Subcutaneous abdominal adipose tissue (tissue), 5 donors: ENCODE measurements around the gene LHB.
"Not testable (repeated sequence)": the region's sequence is repeated elsewhere in the genome, so short reads cannot be mapped to it uniquely, and the experiment has no call there.

Source experiments
- H3K27ac ChIP-seq: one replicate; pipeline ENCODE4 v1.7.0; 2013; ENCODE audit warnings: low read depth, mild to moderate bottlenecking, inconsistent platforms, low read length, moderate library complexity
- H3K27me3 ChIP-seq, 5 donors: one replicate each; pipeline ENCODE4 v1.7.0; 2013; ENCODE audit warnings: low read length in 5 of 5, inconsistent platforms in 1 of 5; ENCODE audit not compliant: control insufficient read depth in 5 of 5, insufficient read depth in 4 of 5
- H3K36me3 ChIP-seq, 5 donors: one replicate each; pipeline ENCODE4 v1.7.0; 2013; ENCODE audit warnings: low read length in 5 of 5; ENCODE audit not compliant: control insufficient read depth in 5 of 5, insufficient read depth in 5 of 5
- H3K4me1 ChIP-seq, 5 donors: one replicate each; pipeline ENCODE4 v1.7.0; 2013; ENCODE audit warnings: low read length in 5 of 5, mild to moderate bottlenecking in 3 of 5, moderate library complexity in 1 of 5; ENCODE audit not compliant: control insufficient read depth in 5 of 5, insufficient read depth in 5 of 5
- H3K4me3 ChIP-seq, 5 donors: one replicate each; pipeline ENCODE4 v1.7.0; 2013; ENCODE audit warnings: low read length in 5 of 5, low read depth in 1 of 5
- H3K9ac ChIP-seq, 5 donors: one replicate each; pipeline ENCODE4 v1.7.0; 2013; ENCODE audit warnings: low read length in 5 of 5, mild to moderate bottlenecking in 4 of 5, moderate library complexity in 3 of 5
- H3K9me3 ChIP-seq, 5 donors: one replicate each; pipeline ENCODE4 v1.7.0; 2013; ENCODE audit warnings: low read length in 5 of 5; ENCODE audit not compliant: control insufficient read depth in 5 of 5
- donor health status: healthy.
- donor health status: healthy.
- donor health status: healthy.
- donor health status: healthy.
- donor health status: healthy.

LHB gene

GRCh38 chr19:49022116-49022515 is 5.2 kb upstream of the LHB start:
- no peak overlapping the region for H3K9ac ChIP-seq
- peaks cover 0 to 25% (median 23%) of the 10 kb centered on the region in 5 donors for H3K4me1 ChIP-seq
- no peak overlapping the region for H3K27ac ChIP-seq
- no peak overlapping the region for H3K4me3 ChIP-seq
- no peaks in the 10 kb centered on the region for H3K9me3 ChIP-seq
- peaks cover 2 to 15% (median 6%) of the 10 kb centered on the region in 5 donors for H3K27me3 ChIP-seq
- H3K36me3 ChIP-seq = no peaks in the 10 kb centered on the region

- H3K27ac ChIP-seq = no peak overlapping the region
- H3K9ac ChIP-seq = no peak overlapping the region
- peaks cover 2 to 16% (median 6%) of the 10 kb centered on the region in 5 donors for H3K27me3 ChIP-seq
- H3K4me3 ChIP-seq = no peak overlapping the region
- H3K4me1 ChIP-seq = peaks cover 0 to 25% (median 23%) of the 10 kb centered on the region in 5 donors
- no peaks in the 10 kb centered on the region for H3K9me3 ChIP-seq
- H3K36me3 ChIP-seq = peaks cover 0 to 3% (median 2%) of the 10 kb centered on the region in 5 donors
These were observed 4.3 kb upstream of the LHB start for GRCh38 chr19:49020931-49021895.

DNA sequence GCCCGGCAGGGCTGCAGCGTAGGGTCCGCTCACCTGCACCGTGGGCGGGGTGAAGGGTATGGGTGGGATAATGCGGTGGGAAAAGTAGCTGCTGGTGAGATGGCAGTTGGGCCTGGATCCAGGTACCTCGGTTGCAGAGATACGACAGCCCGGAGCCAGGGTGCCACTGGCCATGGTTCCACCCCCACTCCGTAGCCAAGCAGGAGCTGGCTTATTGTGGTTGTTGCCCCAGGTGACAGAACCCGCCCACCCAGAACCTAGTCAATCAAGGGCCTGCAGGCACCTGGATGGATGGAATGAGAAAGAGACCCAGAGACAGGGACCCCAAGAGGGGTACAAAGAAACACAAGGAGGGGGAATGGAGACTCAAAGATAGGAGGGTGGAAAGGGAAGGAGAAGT is 3.5 kb upstream of the LHB start:
- peaks cover 0 to 11% (median 9%) of the 10 kb centered on the region in 5 donors for H3K36me3 ChIP-seq
- no peaks in the 10 kb centered on the region for H3K9me3 ChIP-seq
- peaks cover 2 to 16% (median 6%) of the 10 kb centered on the region in 5 donors for H3K27me3 ChIP-seq
- no peak overlapping the region for H3K9ac ChIP-seq
- peaks cover 0 to 25% (median 23%) of the 10 kb centered on the region in 5 donors for H3K4me1 ChIP-seq
- no peak overlapping the region for H3K27ac ChIP-seq
- H3K4me3 ChIP-seq = no peak overlapping the region

DNA sequence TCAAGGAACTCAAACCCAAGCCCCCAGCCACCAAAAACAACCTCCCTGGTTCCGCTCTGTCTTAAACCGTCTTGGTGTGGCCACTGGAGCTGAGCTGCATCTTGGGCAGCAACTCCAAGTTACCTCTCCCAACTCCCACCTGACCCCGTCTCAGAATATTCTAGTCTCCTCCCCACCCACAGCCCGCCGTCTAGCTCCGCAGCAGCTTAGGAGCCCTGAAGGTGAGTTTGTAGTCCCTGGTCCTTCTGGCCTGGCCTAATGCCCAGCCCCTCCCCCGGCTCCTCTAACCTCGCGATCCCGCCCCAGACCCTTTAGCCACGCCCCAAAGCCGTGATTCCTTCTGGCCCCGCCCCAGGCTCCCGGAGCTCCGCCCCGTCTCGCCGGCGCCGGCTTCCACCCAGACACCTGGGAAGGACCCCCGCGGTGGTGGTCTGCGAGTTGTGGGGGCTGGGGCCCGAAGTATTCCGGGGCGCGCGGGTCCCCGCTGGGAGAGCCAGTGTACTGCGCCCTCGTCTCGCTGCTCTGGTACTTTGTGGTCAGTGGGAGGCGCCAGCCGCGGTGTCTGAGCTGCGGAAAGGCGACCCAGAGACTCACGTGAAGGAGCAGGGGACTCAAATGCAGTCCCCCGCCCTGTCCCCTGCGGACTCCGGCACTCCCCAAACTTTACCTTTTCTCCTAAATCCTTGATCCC is 2.5 kb upstream of the LHB start:
- Histone ChIP-seq H3K4me1 (peaks cover 0 to 25% (median 23%) of the 10 kb centered on the region in 5 donors), H3K36me3 (peaks cover 0 to 21% (median 19%) of the 10 kb centered on the region in 5 donors), H3K9ac (peak overlapping the region in 1 of 5 donors; percentile 37), H3K27me3 (peaks cover 2 to 16% (median 6%) of the 10 kb centered on the region in 5 donors), H3K9me3 (no peaks in the 10 kb centered on the region), H3K4me3 (peak overlapping the region; percentile 41 to 66 (median 59)), H3K27ac (no peak overlapping the region)

DNA sequence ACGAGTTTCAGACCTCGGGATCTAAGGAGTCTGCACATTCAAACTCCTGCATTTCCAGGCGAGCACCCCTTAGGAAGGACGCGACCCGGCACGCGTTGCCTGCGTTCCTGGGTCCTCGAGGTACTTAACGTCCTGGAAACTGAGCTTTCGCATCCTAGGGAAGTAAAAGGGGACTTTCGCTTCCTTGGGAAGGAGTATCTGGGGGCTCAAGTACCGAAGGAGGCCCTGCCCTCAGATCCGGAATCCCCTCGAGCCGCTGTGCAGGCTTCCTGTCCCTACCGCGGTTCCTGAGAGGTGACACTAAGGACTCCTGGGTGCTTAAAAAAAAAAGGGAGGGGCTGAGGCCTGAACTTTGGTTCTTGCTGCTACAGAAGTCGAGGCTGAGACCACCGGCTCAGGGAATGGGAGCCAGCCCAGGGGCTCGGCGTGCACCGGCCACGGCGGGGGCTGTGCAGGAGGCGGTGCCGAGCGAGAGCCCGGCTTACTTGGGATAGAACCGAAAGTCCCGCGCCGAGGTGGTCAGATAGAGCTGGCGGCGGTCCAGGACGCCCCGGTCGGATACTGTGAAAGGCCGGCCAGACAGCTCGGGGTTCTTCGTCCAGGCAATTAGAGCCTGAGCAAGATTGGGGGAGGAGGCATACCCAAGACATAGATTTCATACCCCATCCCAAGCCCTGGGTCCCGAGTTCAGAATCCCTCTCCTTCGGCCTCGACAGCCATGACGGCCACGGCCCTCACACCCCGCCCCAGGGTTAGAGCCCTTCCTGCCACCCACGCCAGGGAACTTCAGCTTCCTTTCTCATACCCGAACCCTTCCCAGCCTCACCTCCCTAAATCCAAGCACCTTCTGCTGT is 1.7 kb upstream of the LHB start:
- Histone ChIP-seq H3K36me3 (peaks cover 0 to 27% (median 24%) of the 10 kb centered on the region in 5 donors), H3K4me1 (peaks cover 0 to 25% (median 23%) of the 10 kb centered on the region in 5 donors), H3K4me3 (peak overlapping the region; percentile 57 to 71 (median 59)), H3K9ac (peak overlapping the region in 3 of 5 donors; percentile 37 to 51 (median 41)), H3K27me3 (peaks cover 2 to 16% (median 6%) of the 10 kb centered on the region in 5 donors)
- not testable (repeated sequence) for H3K27ac ChIP-seq, H3K9me3 ChIP-seq

DNA sequence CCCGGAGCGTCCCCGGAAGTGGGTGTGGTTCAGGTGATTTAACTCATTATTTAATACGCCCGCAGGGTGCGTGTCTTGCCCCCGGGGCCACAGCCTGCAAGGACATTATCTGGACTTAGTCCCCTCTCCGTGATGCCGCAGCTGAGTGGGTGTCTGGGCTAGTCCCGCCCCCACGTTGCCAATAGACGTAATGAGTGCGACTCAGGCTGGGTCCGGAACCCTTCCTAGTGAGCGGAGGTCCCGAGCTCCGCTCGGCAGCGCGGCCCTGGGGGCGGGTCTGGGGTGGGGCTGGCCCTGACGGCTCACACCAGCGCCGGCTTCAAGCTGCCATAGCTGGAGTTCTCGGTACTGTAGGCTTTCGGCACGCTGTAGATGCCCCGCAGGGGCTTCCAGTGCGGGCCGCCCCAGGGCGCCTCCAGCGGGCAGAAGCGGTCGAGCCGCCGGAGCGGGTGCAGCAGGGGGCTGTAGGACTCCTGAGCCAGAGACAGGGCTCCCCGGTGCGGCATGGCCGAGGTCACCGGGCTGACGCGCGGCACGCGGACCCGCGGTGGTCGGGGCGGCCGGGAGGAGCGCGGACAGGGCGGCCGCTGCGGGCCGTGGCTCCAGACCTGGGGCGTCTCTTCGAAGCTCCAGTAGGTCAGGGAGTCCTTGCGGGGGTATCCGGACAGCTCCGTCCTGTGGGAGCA is 918 bp upstream of the LHB start:
- H3K27ac ChIP-seq = no peak overlapping the region
- H3K36me3 ChIP-seq = peaks cover 0 to 34% (median 24%) of the 10 kb centered on the region in 5 donors
- peaks cover 0 to 25% (median 23%) of the 10 kb centered on the region in 5 donors for H3K4me1 ChIP-seq
- H3K4me3 ChIP-seq = peak overlapping the region; percentile 57 to 71 (median 59)
- peak overlapping the region in 2 of 5 donors; percentile 30 to 52 for H3K9ac ChIP-seq
- H3K27me3 ChIP-seq = peaks cover 2 to 16% (median 6%) of the 10 kb centered on the region in 5 donors
- no peaks in the 10 kb centered on the region for H3K9me3 ChIP-seq

- Histone ChIP-seq H3K4me3 (no peak overlapping the region), H3K27ac (no peak overlapping the region), H3K9ac (no peak overlapping the region), H3K36me3 (peaks cover 0 to 49% (median 40%) of the 10 kb centered on the region in 5 donors), H3K4me1 (peaks cover 0 to 25% (median 23%) of the 10 kb centered on the region in 5 donors), H3K27me3 (peaks cover 2 to 15% (median 6%) of the 10 kb centered on the region in 5 donors), H3K9me3 (no peaks in the 10 kb centered on the region)
These were observed 638 bp downstream of the LHB start for GRCh38 chr19:49016067-49016839.

GRCh38 chr19:49014870-49015255 is 2.0 kb downstream of the LHB start:
- Histone ChIP-seq H3K4me3 (no peak overlapping the region), H3K4me1 (peaks cover 0 to 25% (median 23%) of the 10 kb centered on the region in 5 donors), H3K27me3 (peaks cover 0 to 11% (median 4%) of the 10 kb centered on the region in 5 donors), H3K9ac (no peak overlapping the region), H3K36me3 (peaks cover 0 to 63% (median 54%) of the 10 kb centered on the region in 5 donors), H3K9me3 (no peaks in the 10 kb centered on the region), H3K27ac (no peak overlapping the region)
